SK-N-SH (cell line): ENCODE measurements around the gene RAB5B. TPM values are rescaled to one million over a fixed set of nuclear protein-coding genes. Genes with fewer than 3 reads are reported as not detected.

ENCODE experiments used
- CTCF ChIA-PET: fragments of 300-600, 350-600 bp; formaldehyde crosslinking; extraction: SDS; loops from one replicate; lab custom pipeline; 2021; lab: Yijun Ruan, JAX
- POLR2A ChIA-PET: fragments of 350-600 bp; sonication (Branson Sonifier 250); formaldehyde crosslinking; extraction: SDS; loops from one replicate; lab custom pipeline; 2020; ENCODE audit warnings: antibody characterized with exemption, inconsistent platforms; lab: Yijun Ruan, JAX
- DNase-seq: peaks from one replicate; pipeline ENCODE4 v3.0.0; 2012
- H2AFZ ChIP-seq: fragments of 200-600 bp; sonication (generic); 2 replicates; pipeline ENCODE4 v1.8.1; 2016; ENCODE audit warnings: antibody characterized with exemption, mild to moderate bottlenecking, low read depth
- H3F3A ChIP-seq: fragments of 200-600 bp; sonication (generic); replicated peaks from 2 replicates; pipeline ENCODE3; 2016; ENCODE audit warnings: antibody characterized with exemption, mild to moderate bottlenecking; ENCODE audit not compliant: insufficient read depth
- H3K27ac ChIP-seq, 2 experiments: fragments of 200-500 bp in 1 of 2; fragments of 200-600 bp in 1 of 2; sonication (Bioruptor generic) in 1 of 2; sonication (generic), shearing (Covaris generic) in 1 of 2; 2 replicates each; pipeline versions ENCODE4 v1.5.1 to v1.6.1; 2014 to 2016; ENCODE audit warnings: low read depth in 2 of 2, inconsistent platforms in 1 of 2, low read length in 1 of 2, mild to moderate bottlenecking in 1 of 2, mixed read lengths in 1 of 2
- H3K27me3 ChIP-seq: fragments of 200-600 bp; sonication (generic), shearing (Covaris generic); 2 replicates; pipeline ENCODE4 v1.6.1; 2016; ENCODE audit warnings: mixed run types; ENCODE audit not compliant: insufficient read depth
- H3K36me3 ChIP-seq, 2 experiments: fragments of 200-500 bp in 1 of 2; fragments of 200-600 bp in 1 of 2; sonication (Bioruptor generic) in 1 of 2; sonication (generic) in 1 of 2; replicated peaks in 1 of 2; 2 replicates each; pipeline versions ENCODE3 to v1.5.1; 2014 to 2016; ENCODE audit warnings: low read length in 1 of 2, mild to moderate bottlenecking in 1 of 2; ENCODE audit not compliant: insufficient read depth in 2 of 2, control insufficient read depth in 1 of 2
- H3K4me1 ChIP-seq, 2 experiments: fragments of 200-500 bp in 1 of 2; fragments of 200-600 bp in 1 of 2; sonication (Bioruptor generic) in 1 of 2; sonication (generic), shearing (Covaris generic) in 1 of 2; 2 replicates each; pipeline versions ENCODE4 v1.5.1 to v1.6.1; 2014 to 2016; ENCODE audit warnings: low read depth in 1 of 2, low read length in 1 of 2, mixed run types in 1 of 2; ENCODE audit not compliant: insufficient read depth in 2 of 2, control insufficient read depth in 1 of 2
- H3K4me2 ChIP-seq: fragments of 200-600 bp; sonication (generic), shearing (Covaris generic); 2 replicates; pipeline ENCODE4 v1.6.1; 2017; ENCODE audit warnings: mixed run types
- H3K4me3 ChIP-seq, 2 experiments: fragments of 200-500 bp in 1 of 2; fragments of 200-600 bp in 1 of 2; sonication (Bioruptor generic) in 1 of 2; sonication (generic), shearing (Covaris generic) in 1 of 2; 2 replicates each; pipeline versions ENCODE4 v1.5.1 to v1.8.1; 2014 to 2016; ENCODE audit warnings: low read depth in 2 of 2, inconsistent platforms in 1 of 2, low read length in 1 of 2, mild to moderate bottlenecking in 1 of 2, mixed read lengths in 1 of 2, moderate library complexity in 1 of 2
- H3K79me2 ChIP-seq: fragments of 200-600 bp; sonication (generic); 2 replicates; pipeline ENCODE4 v1.8.1; 2017; ENCODE audit warnings: mild to moderate bottlenecking; ENCODE audit not compliant: insufficient read depth
- H3K9ac ChIP-seq: fragments of 200-600 bp; sonication (generic); 2 replicates; pipeline ENCODE4 v1.6.1; 2017; ENCODE audit warnings: mixed run types
- H3K9me2 ChIP-seq: fragments of 200-600 bp; sonication (generic); 2 replicates; pipeline ENCODE4 v1.6.1; 2017; ENCODE audit warnings: mixed run types
- H3K9me3 ChIP-seq: fragments of 200-600 bp; sonication (generic); 2 replicates; pipeline ENCODE4 v1.6.1; 2017; ENCODE audit warnings: mixed run types, mild to moderate bottlenecking, moderate library complexity
- H4K20me1 ChIP-seq: fragments of 200-600 bp; sonication (generic); 2 replicates; pipeline ENCODE4 v1.6.1; 2017; ENCODE audit warnings: mild to moderate bottlenecking, mixed run types; ENCODE audit not compliant: insufficient read depth
- ELF1 ChIP-seq: IDR thresholded peaks from 2 replicates; pipeline ENCODE4 v1.4.0; 2012
- EZH2phosphoT487 ChIP-seq: fragments of 200-600 bp; sonication (generic); IDR thresholded peaks from 2 replicates; pipeline ENCODE4 v1.6.1; 2017; ENCODE audit warnings: low read depth, mixed run types, mild to moderate bottlenecking, antibody characterized with exemption, moderate library complexity, borderline replicate concordance
- GABPA ChIP-seq: IDR thresholded peaks from 2 replicates; pipeline ENCODE4 v1.4.0; 2012; ENCODE audit warnings: low read depth, mild to moderate bottlenecking
- GATA2 ChIP-seq: sonication (generic); formaldehyde crosslinking; IDR thresholded peaks from 2 replicates; pipeline ENCODE4 v1.5.0; 2020; ENCODE audit warnings: mild to moderate bottlenecking, missing genetic modification reagents
- MXI1 ChIP-seq: IDR thresholded peaks from 2 replicates; pipeline ENCODE4 v1.6.1; 2012; ENCODE audit warnings: mild to moderate bottlenecking, low read depth, low read length, improper control_type of control experiment
- PBX3 ChIP-seq: IDR thresholded peaks from 2 replicates; pipeline ENCODE4; 2012
- SIN3A ChIP-seq: IDR thresholded peaks from 2 replicates; pipeline ENCODE4 v1.6.1; 2012; ENCODE audit warnings: low read depth, mild to moderate bottlenecking, low read length, moderate library complexity, borderline replicate concordance
- WGBS: methylation state at CpG from one replicate; pipeline ENCODE4 v1.1.6; 2017; ENCODE audit warnings: low lambda C conversion rate; 5-methylcytosine and 5-hydroxymethylcytosine counted together
- polyA plus RNA-seq, 3 experiments: library from polyadenylated mRNA; depleted of rRNA; stranded (reverse); fragments of >200 nt; gene quantifications; 2 replicates each; pipeline ENCODE4 v1.2.3, GENCODE V29; 2012
- TF ChIP-seq, protein P1 (sequence below): IDR thresholded peaks from 2 replicates; pipeline ENCODE4 v1.4.0; 2012; ENCODE audit warnings: low read depth

The RAB5B gene
- polyA plus RNA-seq, 1 of the 3 experiments (the other 2 are of a cell fraction), result 54.0 TPM

DNA sequence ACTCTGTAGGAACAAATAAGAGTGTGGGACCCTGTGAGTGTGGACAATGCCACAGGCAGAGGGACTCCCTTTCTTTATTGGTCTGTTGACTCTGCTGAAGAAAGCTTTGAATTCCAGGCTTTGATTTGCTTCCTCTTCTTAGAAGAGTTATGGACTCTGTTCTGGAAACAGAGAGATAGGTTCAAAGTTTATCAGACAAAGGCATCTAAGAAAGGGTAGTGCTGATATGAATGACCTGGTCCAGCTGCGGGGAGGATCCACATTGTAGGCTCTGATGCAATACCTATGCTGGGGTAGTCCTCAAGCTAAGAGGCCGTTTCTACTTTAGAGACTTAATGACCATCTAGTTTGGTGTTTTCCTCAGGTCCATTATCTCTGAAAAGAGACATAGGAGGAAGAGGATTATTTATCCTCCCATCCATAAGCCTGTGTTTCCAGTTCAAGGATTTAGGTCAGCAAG lies 36.3 kb downstream of the RAB5B start:
- no peak overlapping the region for H3K27ac ChIP-seq
- no peaks in the 10 kb centered on the region for H3K36me3 ChIP-seq
- H3K9ac ChIP-seq, result no peak overlapping the region
- CTCF ChIA-PET, result interaction anchor here (0.6 to 4.5 kb wide), 3 partner anchors 11 to 35 kb away, joined by 3 to 14 read pairs (median 14); partner anchors contain the start of genes IKZF4 and SUOX
- H3K4me1 ChIP-seq, result peaks cover 0 to 8% of the 10 kb centered on the region in 2 experiments; a peak in 1 of 4 replicates
- H3K4me3 ChIP-seq, result no peak overlapping the region
- 62% methylated on average over 2 of the region's 2 CpGs for WGBS
- no peak for DNase-seq
- TF ChIP-seq, protein P1, sequence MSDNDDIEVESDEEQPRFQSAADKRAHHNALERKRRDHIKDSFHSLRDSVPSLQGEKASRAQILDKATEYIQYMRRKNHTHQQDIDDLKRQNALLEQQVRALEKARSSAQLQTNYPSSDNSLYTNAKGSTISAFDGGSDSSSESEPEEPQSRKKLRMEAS, result no peak
- TF ChIP-seq PBX3 (no peak), SIN3A (no peak)
- TF ChIP-seq, all 33 proteins: peak for 0
- Histone ChIP-seq H3K79me2 (no peaks in the 10 kb centered on the region), H3K9me2 (no peaks in the 10 kb centered on the region), H2AFZ (no peak overlapping the region), H4K20me1 (no peaks in the 10 kb centered on the region), H3K4me2 (no peak overlapping the region), H3K9me3 (no peaks in the 10 kb centered on the region), H3K27me3 (no peaks in the 10 kb centered on the region), H3F3A (peaks cover 3% of the 10 kb centered on the region)
- POLR2A ChIA-PET, result interaction anchor here (0.5 to 1.4 kb wide), 2 partner anchors 12 to 574 kb away, joined by 3 to 5 read pairs; no protein-coding TSS in a partner anchor

DNA sequence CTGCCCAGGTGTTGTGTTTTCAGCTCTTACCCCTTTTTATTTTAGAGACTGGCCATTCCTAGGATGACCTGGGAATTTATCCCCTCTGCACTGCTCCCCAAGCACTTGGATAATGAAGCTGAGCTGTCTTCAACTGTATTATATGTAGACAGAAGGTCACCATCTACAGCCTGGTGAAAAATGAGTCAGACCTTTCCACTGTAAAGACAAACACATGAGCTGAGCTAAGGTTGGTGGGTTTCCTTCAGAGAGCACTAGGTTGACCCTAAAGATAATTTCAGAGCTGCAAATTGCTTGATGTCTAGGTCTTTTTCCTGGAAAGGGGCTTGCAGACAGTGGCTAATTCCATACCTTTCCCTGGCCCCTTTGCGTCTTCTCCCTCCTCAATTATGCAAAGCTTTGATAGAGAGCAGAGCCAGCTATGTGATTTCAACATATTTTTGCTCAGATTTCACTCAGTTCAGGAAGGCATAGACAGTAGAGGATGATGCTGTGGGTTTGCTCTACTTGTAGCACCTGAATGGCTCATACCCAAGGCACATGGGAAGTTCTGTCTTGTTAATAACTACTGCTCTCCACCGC lies 37.7 kb downstream of the RAB5B start:
- no peak overlapping the region for H3K4me2 ChIP-seq
- H3K79me2 ChIP-seq, result no peaks in the 10 kb centered on the region
- no peak for DNase-seq
- no peak overlapping the region for H3K9ac ChIP-seq
- H3K9me3 ChIP-seq, result no peaks in the 10 kb centered on the region
- no peaks in the 10 kb centered on the region for H4K20me1 ChIP-seq
- ChIA-PET CTCF (interaction anchor here (1.0 to 4.5 kb wide), 3 partner anchors 9 to 30 kb away, joined by 4 to 14 read pairs (median 6); partner anchors contain the start of genes IKZF4 and SUOX), POLR2A (no interaction called here)
- H2AFZ ChIP-seq, result no peak overlapping the region
- peaks cover 0 to 8% of the 10 kb centered on the region in 2 experiments; a peak in 1 of 4 replicates for H3K4me1 ChIP-seq
- no peak overlapping the region for H3K27ac ChIP-seq
- H3K36me3 ChIP-seq, result no peaks in the 10 kb centered on the region
- H3K27me3 ChIP-seq, result no peaks in the 10 kb centered on the region
- H3F3A ChIP-seq, result no peaks in the 10 kb centered on the region
- TF ChIP-seq ELF1, result no peak
- TF ChIP-seq, all 33 proteins: peak for 0
- no peak overlapping the region for H3K4me3 ChIP-seq
- 86% methylated on average over 2 of the region's 2 CpGs for WGBS
- H3K9me2 ChIP-seq, result no peaks in the 10 kb centered on the region

GRCh38 chr12:56013482-56013881 lies 39.6 kb downstream of the RAB5B start:
- H3K9ac ChIP-seq, result no peak overlapping the region
- TF ChIP-seq MXI1 (no peak), GATA2 (no peak), GABPA (no peak), EZH2phosphoT487 (no peak)
- TF ChIP-seq, protein P1, result no peak
- CTCF ChIA-PET, result interaction anchor here (1.2 to 5.9 kb wide), 3 partner anchors 10 to 17 kb away, joined by 3 to 30 read pairs (median 9); partner anchors contain the start of gene SUOX
- DNase-seq, result no peak
- H3K79me2 ChIP-seq, result no peaks in the 10 kb centered on the region
- no peak overlapping the region for H3K4me2 ChIP-seq
- no peaks in the 10 kb centered on the region for H3K27me3 ChIP-seq
- POLR2A ChIA-PET, result interaction anchor here (1.3 kb wide), 1 partner anchor 27 kb away, joined by 4 read pairs; no protein-coding TSS in a partner anchor
- H3K4me1 ChIP-seq, result no peaks in the 10 kb centered on the region
- H3K9me2 ChIP-seq, result no peaks in the 10 kb centered on the region
- WGBS, result 95% methylated on average over 5 of the region's 5 CpGs
- H3K27ac ChIP-seq, result no peak overlapping the region
- H4K20me1 ChIP-seq, result no peaks in the 10 kb centered on the region
- H3K9me3 ChIP-seq, result no peaks in the 10 kb centered on the region
- no peak overlapping the region for H2AFZ ChIP-seq
- no peaks in the 10 kb centered on the region for H3K36me3 ChIP-seq
- no peak overlapping the region for H3K4me3 ChIP-seq
- H3F3A ChIP-seq, result no peaks in the 10 kb centered on the region
